Mononuclear cell (primary cell): ENCODE data around the gene SUCLG2. TPM values are rescaled to one million over a fixed set of nuclear protein-coding genes. Genes with fewer than 3 reads are reported as not detected.

Source experiments
- H3K27me3 ChIP-seq: 2 replicates; pipeline ENCODE4 v1.6.0; 2011; ENCODE audit warnings: low read length, control low read depth; ENCODE audit not compliant: insufficient read depth
- H3K4me1 ChIP-seq: 2 replicates; pipeline ENCODE4 v1.5.1; 2011; ENCODE audit warnings: mild to moderate bottlenecking, low read length, control low read depth; ENCODE audit not compliant: insufficient read depth
- H3K4me3 ChIP-seq: 2 replicates; pipeline ENCODE4 v1.5.1; 2011; ENCODE audit warnings: mild to moderate bottlenecking, low read length, moderate library complexity
- H3K9me3 ChIP-seq: 2 replicates; pipeline ENCODE4 v1.5.1; 2011; ENCODE audit warnings: low read depth, mild to moderate bottlenecking, control low read depth, low read length
- total RNA-seq: library from RNA; depleted of rRNA; stranded (reverse); fragments of >200 nt; gene quantifications from one replicate; pipeline ENCODE4 v1.2.3, GENCODE V29; 2012

SUCLG2 gene
- total RNA-seq, 1 donor = 63.8 TPM

DNA sequence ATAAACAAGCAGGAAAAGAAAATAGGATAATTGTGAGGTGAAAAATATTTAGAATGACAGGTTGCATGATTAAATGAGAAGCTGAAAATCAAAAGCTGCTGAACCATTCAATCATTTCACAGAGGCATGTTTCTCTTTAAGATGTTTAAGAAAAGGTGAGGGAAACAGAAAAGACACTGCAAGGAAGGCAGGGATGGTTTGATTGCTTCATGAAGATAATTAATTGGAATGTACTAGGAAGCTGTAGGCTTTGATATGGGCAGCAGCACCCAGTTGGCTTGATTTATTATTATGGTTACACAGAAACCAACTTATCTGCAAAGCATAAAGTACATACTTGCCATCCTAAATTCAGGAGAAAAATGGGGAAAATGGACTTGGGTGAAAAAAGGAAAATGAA, 234.6 kb downstream of the SUCLG2 start:
- Histone ChIP-seq H3K9me3 (peaks cover 12% of the 10 kb centered on the region), H3K27me3 (no peaks in the 10 kb centered on the region), H3K4me3 (no peak overlapping the region), H3K4me1 (no peaks in the 10 kb centered on the region)

DNA sequence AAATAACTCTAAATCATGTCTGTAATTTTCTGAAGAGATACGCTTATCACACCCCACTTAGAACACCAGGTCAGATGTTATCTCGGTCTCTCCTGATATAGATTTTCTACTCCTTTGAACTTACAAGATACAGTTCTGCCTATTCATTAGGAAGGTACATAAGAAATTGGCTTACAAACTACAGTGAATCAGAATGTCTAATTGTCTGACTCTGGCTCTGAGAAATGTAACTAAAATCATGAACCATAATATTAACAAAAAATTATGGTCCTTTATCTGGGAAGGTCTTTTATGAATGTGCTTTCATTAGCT, 235.2 kb downstream of the SUCLG2 start:
- Histone ChIP-seq H3K27me3 (no peaks in the 10 kb centered on the region), H3K4me1 (no peaks in the 10 kb centered on the region), H3K9me3 (peaks cover 12% of the 10 kb centered on the region), H3K4me3 (no peak overlapping the region)

DNA sequence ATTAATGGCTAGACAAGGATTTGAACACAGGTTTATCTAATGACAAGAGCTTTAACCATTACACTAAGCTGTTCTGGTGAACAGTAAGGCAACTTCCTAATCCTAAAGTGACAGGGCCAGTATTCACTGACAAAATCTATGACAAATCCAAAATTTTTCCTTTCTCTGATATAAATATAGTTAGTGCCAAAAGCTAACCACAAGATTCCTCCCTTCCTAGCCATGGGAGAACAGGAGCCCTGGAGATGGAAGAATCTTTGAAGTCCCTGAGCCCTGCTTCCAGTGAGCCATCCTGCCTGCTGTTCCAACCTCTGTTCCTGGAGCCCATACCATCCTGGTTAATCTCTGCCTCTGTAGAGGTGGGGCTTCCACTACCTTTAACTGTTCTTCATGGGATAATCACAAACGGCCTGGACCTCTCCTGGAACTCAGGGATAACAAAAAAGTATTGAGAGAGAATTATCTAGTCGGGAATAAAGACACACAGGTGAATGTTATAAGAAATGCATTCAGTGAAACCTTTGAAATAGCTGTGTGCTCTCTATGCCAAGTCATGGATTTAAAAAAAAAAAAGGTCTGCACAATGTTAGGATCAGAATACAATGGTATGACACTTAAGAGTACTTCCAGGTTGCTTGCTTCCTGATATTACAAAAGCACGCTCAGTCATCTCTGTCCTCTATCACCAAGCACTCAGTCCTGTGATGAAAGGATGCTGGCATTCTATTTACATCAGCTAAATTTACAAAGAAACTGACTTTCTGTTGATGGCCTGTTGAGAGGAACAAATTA, 235.8 kb downstream of the SUCLG2 start:
- peaks cover 12% of the 10 kb centered on the region for H3K9me3 ChIP-seq
- H3K4me3 ChIP-seq = no peak overlapping the region
- no peaks in the 10 kb centered on the region for H3K4me1 ChIP-seq
- H3K27me3 ChIP-seq = no peaks in the 10 kb centered on the region

DNA sequence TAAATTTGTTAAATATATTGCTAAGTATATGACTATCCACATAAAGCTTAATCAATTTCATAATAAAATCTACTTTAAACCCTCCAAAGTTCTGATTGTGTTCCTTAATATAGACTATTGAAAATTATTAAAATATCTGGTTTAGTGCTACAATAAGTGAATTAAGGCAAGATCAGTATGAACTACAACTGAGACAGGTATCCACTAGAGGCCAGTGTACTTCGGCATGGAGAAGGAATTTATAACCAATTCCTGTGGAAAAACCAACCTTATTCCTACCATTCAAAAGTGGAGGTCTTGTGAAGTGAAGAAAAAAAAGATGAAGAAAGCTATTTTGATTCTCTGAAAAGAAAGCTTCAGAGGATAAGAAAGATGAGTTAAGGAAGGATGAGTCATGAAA, 237.7 kb downstream of the SUCLG2 start:
- H3K4me1 ChIP-seq = no peaks in the 10 kb centered on the region
- H3K27me3 ChIP-seq = no peaks in the 10 kb centered on the region
- H3K9me3 ChIP-seq = peaks cover 12% of the 10 kb centered on the region
- no peak overlapping the region for H3K4me3 ChIP-seq

DNA sequence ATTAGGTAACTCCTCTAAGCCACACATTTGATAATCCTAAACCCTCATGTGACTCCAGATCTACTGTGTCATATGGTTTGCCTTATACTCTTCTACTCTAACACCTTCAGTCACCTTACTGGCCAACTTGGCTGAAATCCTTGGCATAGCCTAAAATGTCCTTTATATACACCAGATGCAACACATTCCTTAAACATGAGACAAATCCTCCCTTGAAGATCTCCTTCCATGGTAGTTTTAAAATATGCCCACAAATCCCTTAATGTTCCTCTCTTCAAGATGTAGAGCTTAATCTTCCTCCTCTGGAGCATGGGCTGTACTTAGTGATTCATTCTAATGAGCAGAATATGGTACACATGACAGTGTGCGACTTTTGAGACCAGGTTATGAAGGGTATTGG, 238.9 kb downstream of the SUCLG2 start:
- Histone ChIP-seq H3K9me3 (peaks cover 7% of the 10 kb centered on the region), H3K4me3 (no peak overlapping the region), H3K27me3 (no peaks in the 10 kb centered on the region), H3K4me1 (no peaks in the 10 kb centered on the region)

DNA sequence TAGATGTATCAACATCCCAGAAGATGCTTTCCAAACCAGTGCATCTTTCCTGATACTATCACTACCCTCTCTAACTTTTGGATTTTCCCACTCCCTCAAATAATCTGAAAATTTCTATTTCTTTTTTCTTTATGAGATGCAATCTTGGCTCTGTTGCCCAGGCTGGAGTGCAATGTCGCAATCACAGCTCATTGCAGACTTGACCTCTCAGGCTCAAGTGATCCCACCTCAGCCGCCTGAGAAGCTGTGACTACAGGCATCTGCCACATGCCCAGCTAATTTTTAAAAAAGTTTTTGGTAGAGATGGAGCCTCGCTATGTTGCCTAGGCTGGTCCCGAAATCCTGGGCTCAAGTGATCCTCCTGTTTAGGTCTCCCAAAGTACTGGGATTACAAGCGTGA, 239.7 kb downstream of the SUCLG2 start:
- Histone ChIP-seq H3K9me3 (no peaks in the 10 kb centered on the region), H3K27me3 (no peaks in the 10 kb centered on the region), H3K4me1 (no peaks in the 10 kb centered on the region), H3K4me3 (no peak overlapping the region)

DNA sequence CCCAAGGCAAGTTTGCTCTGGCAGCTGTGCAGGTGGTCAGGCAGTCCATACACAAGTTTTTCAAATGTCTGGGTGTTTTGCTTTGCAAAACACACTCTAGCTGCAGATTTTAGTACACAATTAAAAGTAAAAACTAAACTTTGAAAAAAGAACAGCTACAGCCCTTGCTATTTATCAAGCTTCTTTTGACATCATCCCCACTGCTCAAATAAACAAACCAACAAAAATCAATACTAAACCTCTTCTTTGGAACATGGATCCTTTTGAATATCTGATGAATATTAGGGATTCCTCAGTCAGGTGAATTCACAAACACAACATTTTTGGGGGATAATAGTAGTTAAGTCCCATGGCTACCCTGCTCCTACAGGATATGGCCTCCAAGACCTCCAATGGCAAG, 249.2 kb downstream of the SUCLG2 start:
- no peaks in the 10 kb centered on the region for H3K27me3 ChIP-seq
- H3K9me3 ChIP-seq = no peaks in the 10 kb centered on the region
- peaks cover 4% of the 10 kb centered on the region for H3K4me1 ChIP-seq
- H3K4me3 ChIP-seq = no peak overlapping the region

DNA sequence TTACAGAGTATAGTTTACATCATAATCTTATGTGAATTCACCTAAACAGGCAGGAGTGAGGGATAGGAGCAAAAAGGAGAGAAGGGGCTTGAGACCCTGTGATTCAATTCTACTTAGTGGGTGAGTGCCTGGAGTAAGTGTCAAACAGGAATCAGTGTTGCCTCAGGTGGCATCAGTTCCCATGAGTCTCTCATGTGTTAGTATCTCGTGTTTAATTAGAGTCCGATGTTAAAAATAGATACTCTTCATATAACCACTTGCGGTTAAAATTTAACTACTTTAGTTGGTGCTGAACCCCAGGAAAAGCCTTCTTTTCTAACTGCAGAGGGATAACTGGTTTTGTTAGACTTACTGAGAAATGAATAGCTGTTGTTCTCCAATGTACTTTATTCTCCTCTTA, 251.5 kb downstream of the SUCLG2 start:
- no peaks in the 10 kb centered on the region for H3K27me3 ChIP-seq
- peaks cover 4% of the 10 kb centered on the region for H3K4me1 ChIP-seq
- H3K4me3 ChIP-seq = no peak overlapping the region
- no peaks in the 10 kb centered on the region for H3K9me3 ChIP-seq

DNA sequence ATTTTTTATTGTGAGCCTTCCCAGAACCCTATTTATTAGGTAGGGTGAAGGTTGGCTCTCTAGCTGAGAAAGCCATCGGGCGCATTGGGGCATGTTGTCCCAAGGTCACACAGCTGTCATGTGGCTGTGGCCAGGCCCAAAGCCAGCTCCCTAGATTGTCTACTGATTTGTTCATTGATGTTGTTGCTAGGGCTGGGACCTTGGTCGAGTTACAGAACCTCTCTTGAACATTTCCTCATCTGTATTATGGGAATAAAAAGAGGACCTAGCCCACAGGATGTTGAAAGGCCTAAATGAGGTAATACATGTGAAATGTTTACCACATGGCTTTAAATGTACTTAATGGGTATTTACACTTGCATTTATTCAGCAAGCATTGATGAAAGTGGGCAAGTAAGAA, 252.5 kb downstream of the SUCLG2 start:
- Histone ChIP-seq H3K4me1 (peaks cover 4% of the 10 kb centered on the region), H3K9me3 (no peaks in the 10 kb centered on the region), H3K27me3 (no peaks in the 10 kb centered on the region), H3K4me3 (no peak overlapping the region)

DNA sequence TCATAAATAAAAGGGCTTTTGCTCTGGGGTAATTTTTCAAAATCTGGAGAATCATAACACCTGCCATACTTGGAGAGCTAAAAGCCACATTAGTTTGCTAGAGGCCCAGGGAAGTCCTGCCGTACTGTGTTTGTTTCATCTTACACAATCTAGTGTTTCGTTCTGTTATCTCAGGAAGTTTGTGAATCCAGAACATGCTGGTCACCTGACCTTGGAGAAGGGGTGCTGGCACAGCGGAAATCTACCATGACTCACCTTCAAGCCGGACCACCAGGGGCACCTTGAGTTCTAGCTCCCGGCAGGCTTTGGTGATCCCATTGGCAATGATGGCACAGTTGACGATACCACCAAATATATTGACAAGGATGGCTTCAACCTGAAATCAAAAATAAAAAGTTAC, 253.9 kb downstream of the SUCLG2 start:
- Histone ChIP-seq H3K27me3 (no peaks in the 10 kb centered on the region), H3K4me3 (no peak overlapping the region), H3K4me1 (peaks cover 4% of the 10 kb centered on the region), H3K9me3 (no peaks in the 10 kb centered on the region)

DNA sequence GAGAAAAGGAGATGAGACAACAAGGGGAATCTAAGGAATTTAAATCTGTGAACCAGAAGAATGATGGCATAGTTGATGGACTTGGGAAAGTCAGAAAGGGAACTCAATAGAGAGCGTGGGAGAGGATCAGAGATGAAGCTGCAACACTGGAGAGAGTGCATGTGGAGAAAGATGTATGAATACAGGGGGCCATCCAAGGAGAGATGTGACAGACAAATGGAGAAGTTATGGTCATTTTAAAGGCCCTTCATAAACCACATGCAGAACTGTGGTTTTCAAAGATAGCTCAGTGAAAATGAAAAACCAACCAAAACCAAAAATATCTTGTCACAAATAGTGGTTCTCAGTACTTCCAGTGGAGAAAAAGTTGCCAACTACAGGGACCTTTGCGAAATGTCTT, 265.2 kb downstream of the SUCLG2 start:
- no peak overlapping the region for H3K4me3 ChIP-seq
- H3K27me3 ChIP-seq = no peaks in the 10 kb centered on the region
- H3K4me1 ChIP-seq = no peaks in the 10 kb centered on the region
- no peaks in the 10 kb centered on the region for H3K9me3 ChIP-seq

DNA sequence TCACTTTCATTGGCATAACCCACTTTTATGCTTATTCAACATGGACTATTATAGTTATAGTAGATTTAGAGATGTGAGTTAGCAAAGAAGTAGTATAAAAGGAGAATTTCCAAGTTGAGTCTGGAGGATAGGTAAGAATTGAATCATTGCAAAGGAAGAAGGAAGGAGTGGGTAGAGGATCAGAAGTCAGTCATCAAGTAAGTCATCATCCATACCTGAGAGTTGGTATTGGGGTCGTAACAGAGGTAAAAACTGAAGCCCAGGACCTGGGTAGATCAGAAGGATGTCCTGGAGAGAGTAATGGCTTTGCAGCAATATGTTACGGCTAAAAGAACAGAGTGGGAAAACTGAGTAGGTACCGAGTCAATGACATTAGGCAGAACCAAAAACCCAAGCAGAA, 265.7 kb downstream of the SUCLG2 start:
- Histone ChIP-seq H3K9me3 (no peaks in the 10 kb centered on the region), H3K4me3 (no peak overlapping the region), H3K27me3 (no peaks in the 10 kb centered on the region), H3K4me1 (no peaks in the 10 kb centered on the region)

DNA sequence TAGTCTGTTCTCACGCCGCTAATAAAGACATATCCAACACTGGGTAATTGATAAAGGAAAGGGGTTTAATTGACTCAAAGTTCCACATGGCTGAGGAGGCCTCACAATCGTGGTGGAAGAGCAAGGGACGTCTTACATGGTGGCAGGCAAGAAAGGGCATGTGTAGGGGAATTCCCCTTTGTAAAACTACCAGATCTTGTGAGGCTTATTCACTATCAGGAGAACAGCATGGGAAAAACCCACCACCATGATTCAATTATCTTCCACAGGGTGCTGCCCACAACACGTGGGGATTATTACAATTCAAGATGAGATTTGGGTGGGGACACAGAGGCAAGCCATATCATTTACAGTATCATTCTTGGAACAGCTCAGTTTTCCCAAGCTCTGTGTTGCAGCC, 268.0 kb downstream of the SUCLG2 start:
- H3K4me1 ChIP-seq = no peaks in the 10 kb centered on the region
- no peaks in the 10 kb centered on the region for H3K9me3 ChIP-seq
- H3K4me3 ChIP-seq = no peak overlapping the region
- no peaks in the 10 kb centered on the region for H3K27me3 ChIP-seq

DNA sequence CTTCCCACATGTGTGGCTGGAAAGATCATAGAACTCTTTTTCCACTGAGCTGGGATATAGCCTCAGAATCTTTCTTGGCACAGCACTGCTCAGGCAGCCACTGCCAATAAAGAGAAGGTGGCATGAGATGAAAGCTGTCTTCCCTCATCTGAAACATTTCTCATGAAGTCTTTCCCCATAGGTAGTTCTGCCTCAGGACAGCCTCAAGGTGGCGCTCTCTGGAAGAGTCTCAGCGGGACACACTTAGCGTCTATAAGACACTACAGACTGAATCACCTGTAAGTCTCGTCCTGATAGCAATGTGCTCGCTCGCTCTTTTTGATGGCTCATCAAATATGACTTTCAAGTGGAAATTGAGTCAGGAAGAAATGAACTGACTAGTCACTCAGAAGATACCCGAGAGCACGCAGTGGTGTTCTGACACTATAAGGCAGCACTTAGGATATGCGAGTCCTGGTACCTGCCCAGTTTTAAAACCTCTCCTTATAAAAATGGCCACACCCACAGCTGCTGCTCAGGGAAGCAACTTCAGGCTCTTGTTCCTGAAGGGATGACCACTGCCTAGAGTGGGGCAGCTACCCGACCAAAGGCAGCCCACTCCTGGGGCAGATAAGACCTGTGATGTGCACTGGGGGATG, 269.5 kb downstream of the SUCLG2 start:
- Histone ChIP-seq H3K4me1 (no peaks in the 10 kb centered on the region), H3K4me3 (no peak overlapping the region), H3K9me3 (no peaks in the 10 kb centered on the region), H3K27me3 (no peaks in the 10 kb centered on the region)

DNA sequence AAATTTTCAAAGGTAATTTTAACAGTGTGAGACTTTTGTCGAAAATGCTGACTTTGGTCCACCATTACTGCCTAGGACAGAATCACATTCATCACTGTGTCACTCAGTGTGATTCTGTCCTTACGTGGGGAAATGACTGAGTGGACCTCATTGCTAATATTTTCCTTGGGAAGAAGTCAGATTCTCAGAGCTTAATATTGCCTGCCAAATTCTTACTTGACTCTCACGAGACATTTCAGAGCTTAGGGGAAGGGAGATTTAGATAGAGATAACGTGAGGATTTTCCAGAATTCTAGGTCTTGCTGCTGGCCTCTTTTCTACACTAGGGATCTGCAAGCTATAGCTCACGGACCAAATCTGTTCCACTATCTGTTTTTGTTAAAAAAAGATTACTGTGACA, 270.4 kb downstream of the SUCLG2 start:
- Histone ChIP-seq H3K9me3 (no peaks in the 10 kb centered on the region), H3K4me3 (no peak overlapping the region), H3K4me1 (no peaks in the 10 kb centered on the region), H3K27me3 (no peaks in the 10 kb centered on the region)

DNA sequence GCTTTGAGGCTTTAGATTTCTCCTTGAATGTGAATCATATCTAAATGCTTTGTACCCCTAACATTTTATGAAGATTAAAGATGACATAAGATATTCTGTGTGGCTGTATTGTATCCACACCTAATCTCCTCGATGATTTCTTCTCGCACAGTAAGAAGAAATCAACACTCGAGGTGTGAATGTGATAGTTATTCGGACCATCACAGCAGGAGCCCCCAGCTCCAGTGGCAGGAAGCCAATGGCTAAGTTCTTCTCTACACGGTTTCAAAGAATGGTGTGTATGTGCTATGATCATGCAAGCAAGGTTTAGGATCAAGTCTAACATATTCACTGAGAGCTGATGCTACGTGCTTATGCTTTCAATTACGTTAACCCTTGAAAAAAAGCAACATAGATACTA, 271.0 kb downstream of the SUCLG2 start:
- H3K27me3 ChIP-seq = no peaks in the 10 kb centered on the region
- no peak overlapping the region for H3K4me3 ChIP-seq
- no peaks in the 10 kb centered on the region for H3K9me3 ChIP-seq
- no peaks in the 10 kb centered on the region for H3K4me1 ChIP-seq
